ENCODE measurements around the gene AGPS.

AGPS gene

GRCh38 chr2:177383935-177384334 lies 8.6 kb upstream of the AGPS start:
- no peak overlapping the region for H3K27ac ChIP-seq
- DNase-seq (ENCODE audit: low read depth, low spot score), result no peak

- DNase-seq (ENCODE audit: low read depth, low spot score), result no peak
Measured at GRCh38 chr2:177385151-177385550, 7.4 kb upstream of the AGPS start.

GRCh38 chr2:177391822-177392372 lies 676 bp upstream of the AGPS start:
- DNase-seq (ENCODE audit: low read depth, low spot score), result no peak
- peak overlapping the region; percentile 31 for H3K27ac ChIP-seq

More at GRCh38 chr2:177385151-177385550, 7.4 kb upstream of the AGPS start:
- no peak overlapping the region for H3K27ac ChIP-seq

GRCh38 chr2:177393203-177393755 lies 706 bp downstream of the AGPS start:
- peak overlapping the region; percentile 31 for H3K27ac ChIP-seq
- no peak for DNase-seq (ENCODE audit: low read depth, low spot score)

GRCh38 chr2:177393824-177394593 lies 1.4 kb downstream of the AGPS start:
- H3K27ac ChIP-seq, result no peak overlapping the region
- no peak for DNase-seq (ENCODE audit: low read depth, low spot score)

- H3K27ac ChIP-seq, result no peak overlapping the region
- DNase-seq (ENCODE audit: low read depth, low spot score), result no peak
Measured at GRCh38 chr2:177394594-177394973, 2.0 kb downstream of the AGPS start.

- no peak for DNase-seq (ENCODE audit: low read depth, low spot score)
- H3K27ac ChIP-seq, result no peak overlapping the region
Measured at GRCh38 chr2:177395351-177396065, 2.9 kb downstream of the AGPS start.

GRCh38 chr2:177396703-177397460 lies 4.3 kb downstream of the AGPS start:
- DNase-seq (ENCODE audit: low read depth, low spot score), result no peak
- H3K27ac ChIP-seq, result peak overlapping the region; percentile 75

- DNase-seq (ENCODE audit: low read depth, low spot score), result peak; percentile 37
Measured at GRCh38 chr2:177397481-177398289, 5.1 kb downstream of the AGPS start.

GRCh38 chr2:177398290-177398683 lies 5.7 kb downstream of the AGPS start:
- H3K27ac ChIP-seq, result peak overlapping the region; percentile 75
- no peak for DNase-seq (ENCODE audit: low read depth, low spot score)

More at GRCh38 chr2:177397481-177398289, 5.1 kb downstream of the AGPS start:
- H3K27ac ChIP-seq, result peak overlapping the region; percentile 75

- DNase-seq (ENCODE audit: low read depth, low spot score), result no peak
- no peak overlapping the region for H3K27ac ChIP-seq
Measured at GRCh38 chr2:177398791-177399190, 6.2 kb downstream of the AGPS start.

GRCh38 chr2:177399376-177399775 lies 6.8 kb downstream of the AGPS start:
- no peak for DNase-seq (ENCODE audit: low read depth, low spot score)
- no peak overlapping the region for H3K27ac ChIP-seq

- H3K27ac ChIP-seq, result no peak overlapping the region
- no peak for DNase-seq (ENCODE audit: low read depth, low spot score)
Measured at GRCh38 chr2:177400337-177400923, 7.9 kb downstream of the AGPS start.

- no peak for DNase-seq (ENCODE audit: low read depth, low spot score)
- H3K27ac ChIP-seq, result no peak overlapping the region
Measured at GRCh38 chr2:177402096-177402495, 9.5 kb downstream of the AGPS start.

GRCh38 chr2:177403838-177404237 lies 11.3 kb downstream of the AGPS start:
- no peak overlapping the region for H3K27ac ChIP-seq
- no peak for DNase-seq (ENCODE audit: low read depth, low spot score)

- H3K27ac ChIP-seq, result no peak overlapping the region
- DNase-seq (ENCODE audit: low read depth, low spot score), result no peak
Measured at GRCh38 chr2:177404243-177404642, 11.7 kb downstream of the AGPS start.

GRCh38 chr2:177405029-177405692 lies 12.6 kb downstream of the AGPS start:
- H3K27ac ChIP-seq, result peak overlapping the region; percentile 5
- DNase-seq (ENCODE audit: low read depth, low spot score), result no peak

- no peak for DNase-seq (ENCODE audit: low read depth, low spot score)
- H3K27ac ChIP-seq, result no peak overlapping the region
Measured at GRCh38 chr2:177406182-177406581, 13.6 kb downstream of the AGPS start.

- DNase-seq (ENCODE audit: low read depth, low spot score), result no peak
- no peak overlapping the region for H3K27ac ChIP-seq
Measured at GRCh38 chr2:177407031-177407430, 14.5 kb downstream of the AGPS start.

Measured in epithelial cell of prostate (primary cell).